T-cell (primary cell): ENCODE results near the gene AFP. TPM values are rescaled to one million over a fixed set of nuclear protein-coding genes. Genes with fewer than 3 reads are reported as not detected.
"Not testable (repeated sequence)": the region's sequence is repeated elsewhere in the genome, so short reads cannot be mapped to it uniquely, and the experiment has no call there.

Experiments
- ATAC-seq, 4 experiments: fragments of 200-7000 bp in 3 of 4; fragments of 150-1000 bp in 1 of 4; cut with Tn5 transposase; replicated peaks in 1 of 4; 1 replicate in 3 of 4; 2 replicates in 1 of 4; pipeline ENCODE4 v1.10.0; 2021; ENCODE audit warnings: moderate library complexity in 3 of 4, mild to moderate bottlenecking in 2 of 4, moderate number of reproducible peaks in 1 of 4
- CTCF ChIA-PET, 2 donors: fragments of 300-600 bp; sonication (Branson Sonifier 250); formaldehyde crosslinking; loops; one replicate each; lab custom pipeline; 2022; ENCODE audit warnings: antibody characterized with exemption in 2 of 2; lab: Charles Lee
- POLR2A ChIA-PET, 2 donors: fragments of 300-600 bp; sonication (Branson Sonifier 250); formaldehyde crosslinking; loops; one replicate each; lab custom pipeline; 2022; ENCODE audit warnings: antibody characterized with exemption in 2 of 2; lab: Charles Lee
- DNase-seq, 35 experiments: peaks; one replicate each; pipeline versions ENCODE4 v3.0.0 to v3.0.0-alpha.2; 2013 to 2023
- H3K27ac ChIP-seq: one replicate; pipeline ENCODE4 v1.5.1; 2013; ENCODE audit warnings: low read length
- H3K27me3 ChIP-seq, 2 experiments: replicated peaks in 1 of 2; 1 replicate in 1 of 2; 2 replicates in 1 of 2; pipeline versions ENCODE4 v1.6.1 to v1.7.0; 2013; ENCODE audit warnings: low read length in 1 of 2, mixed read lengths in 1 of 2; ENCODE audit not compliant: control insufficient read depth in 2 of 2, insufficient read depth in 2 of 2; ENCODE audit errors: extremely low read depth in 1 of 2
- H3K36me3 ChIP-seq, 2 donors: 1 replicate in 1 of 2; 2 replicates in 1 of 2; pipeline versions ENCODE4 v1.6.1 to v1.7.0; 2013; ENCODE audit warnings: low read length in 1 of 2; ENCODE audit not compliant: control insufficient read depth in 2 of 2, insufficient read depth in 1 of 2; ENCODE audit errors: extremely low read depth in 1 of 2
- H3K4me1 ChIP-seq, 2 experiments: 1 replicate in 1 of 2; 2 replicates in 1 of 2; pipeline versions ENCODE4 v1.6.1 to v1.7.0; 2013; ENCODE audit warnings: low read length in 2 of 2, mixed read lengths in 1 of 2; ENCODE audit not compliant: insufficient read depth in 2 of 2, control insufficient read depth in 1 of 2; ENCODE audit errors: extremely low read depth in 1 of 2
- H3K4me3 ChIP-seq, 2 donors: 1 replicate in 1 of 2; 2 replicates in 1 of 2; pipeline versions ENCODE4 v1.5.1 to v1.7.0; 2013; ENCODE audit warnings: mild to moderate bottlenecking in 2 of 2, low read length in 1 of 2, moderate library complexity in 1 of 2; ENCODE audit not compliant: control insufficient read depth in 1 of 2; ENCODE audit errors: extremely low read depth in 1 of 2
- H3K9me3 ChIP-seq: 2 replicates; pipeline ENCODE4 v1.7.0; 2013
- H3K27ac Mint-ChIP-seq, 2 donors: one replicate each; pipeline ENCODE4 v1.8.0; 2020 to 2021; ENCODE audit warnings: mild to moderate bottlenecking in 2 of 2, mixed read lengths in 2 of 2
- H3K27me3 Mint-ChIP-seq, 2 donors: one replicate each; pipeline ENCODE4 v1.8.0; 2021 to 2022; ENCODE audit warnings: mixed read lengths in 2 of 2
- H3K36me3 Mint-ChIP-seq: one replicate; pipeline ENCODE4 v1.8.0; 2021; ENCODE audit warnings: mixed read lengths
- H3K4me1 Mint-ChIP-seq, 3 donors: one replicate each; pipeline ENCODE4 v1.8.0; 2020 to 2022; ENCODE audit warnings: mixed read lengths in 3 of 3, mild to moderate bottlenecking in 1 of 3
- H3K4me3 Mint-ChIP-seq, 3 donors: one replicate each; pipeline ENCODE4 v1.8.0; 2020 to 2022; ENCODE audit warnings: mild to moderate bottlenecking in 3 of 3, mixed read lengths in 3 of 3, moderate library complexity in 3 of 3
- H3K9me3 Mint-ChIP-seq, 3 donors: one replicate each; pipeline ENCODE4 v1.8.0; 2020 to 2022; ENCODE audit warnings: mixed read lengths in 3 of 3
- WGBS: methylation state at CpG from one replicate; pipeline ENCODE4 v1.1.5; 2013; ENCODE audit warnings: missing lambda C conversion rate; ENCODE audit not compliant: insufficient coverage; 5-methylcytosine and 5-hydroxymethylcytosine counted together
- total RNA-seq, 35 experiments: library from RNA in 6 of 35; stranded (reverse) in 6 of 35; fragments of 120-200 nt in 1 of 35; gene quantifications; one replicate each; pipeline versions ENCODE4 v1.2.1 to v1.2.4 and lab custom pipeline; 2013 to 2026

Gene AFP
- total RNA-seq (1 to 10 TPM in 3 of 5 donors, not detected in 2; 1.6 to 3.6 (median 2.5) TPM), total RNA-seq (lab: John Stamatoyannopoulos, UW) (0 to 0.12 (median 0) reads per million in 29 experiments)
- 0.13 TPM for total RNA-seq (2013)

DNA sequence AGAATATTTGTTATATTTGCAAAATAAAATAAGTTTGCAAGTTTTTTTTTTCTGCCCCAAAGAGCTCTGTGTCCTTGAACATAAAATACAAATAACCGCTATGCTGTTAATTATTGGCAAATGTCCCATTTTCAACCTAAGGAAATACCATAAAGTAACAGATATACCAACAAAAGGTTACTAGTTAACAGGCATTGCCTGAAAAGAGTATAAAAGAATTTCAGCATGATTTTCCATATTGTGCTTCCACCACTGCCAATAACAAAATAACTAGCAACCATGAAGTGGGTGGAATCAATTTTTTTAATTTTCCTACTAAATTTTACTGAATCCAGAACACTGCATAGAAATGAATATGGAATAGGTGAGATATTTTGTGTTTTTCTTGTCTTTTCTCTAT lies at the start of gene AFP:
TSS of gene AFP (plus strand) at position 238 of the 400 bp plus-strand sequence. CDS start at position 280, 42 bp downstream.
- H3K9me3 ChIP-seq = no peaks in the 10 kb centered on the region
- H3K9me3 Mint-ChIP-seq = no peaks in the 10 kb centered on the region
- no peak within 1 kb of the TSS for H3K4me3 ChIP-seq
- H3K27ac Mint-ChIP-seq = no peak within 1 kb of the TSS
- H3K27ac ChIP-seq = no peak within 1 kb of the TSS
- DNase-seq (no peak), ATAC-seq (no peak)
- H3K4me1 Mint-ChIP-seq = no peaks in the 10 kb centered on the region
- H3K27me3 ChIP-seq = no peaks in the 10 kb centered on the region
- no peaks in the 10 kb centered on the region for H3K4me1 ChIP-seq
- WGBS = no CpG with 5 or more reads among the region's 1 CpG
- H3K4me3 Mint-ChIP-seq = no peak within 1 kb of the TSS
- no peaks in the 10 kb centered on the region for H3K36me3 ChIP-seq
- CTCF ChIA-PET = no interaction called here
- H3K27me3 Mint-ChIP-seq = peaks cover 3 to 9% of the 10 kb centered on the region in 2 donors
- no peaks in the 10 kb centered on the region for H3K36me3 Mint-ChIP-seq
- POLR2A ChIA-PET = no interaction called here

DNA sequence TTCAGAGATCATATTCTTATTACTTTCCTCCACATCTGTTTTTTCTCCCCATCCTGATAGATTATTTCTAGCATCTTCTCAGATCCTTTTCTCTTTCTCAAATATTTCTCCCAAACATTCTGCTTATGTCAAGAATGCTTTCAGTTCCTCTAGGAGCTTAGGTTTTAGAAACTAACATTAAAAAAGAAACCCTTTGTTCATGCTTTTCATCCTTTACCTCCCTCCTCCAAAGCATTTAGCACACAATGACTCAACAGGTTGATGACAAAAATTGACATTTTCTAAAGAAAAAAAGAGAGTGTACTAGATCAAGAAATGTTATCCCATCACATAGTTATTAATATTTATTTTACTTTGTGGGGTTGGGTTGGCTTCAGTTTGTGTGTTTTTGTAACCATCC lies 48.5 kb upstream of the AFP start:
- no peaks in the 10 kb centered on the region for H3K4me1 ChIP-seq
- H3K27ac Mint-ChIP-seq = no peak overlapping the region
- ATAC-seq (no peak), DNase-seq (no peak)
- POLR2A ChIA-PET = no interaction called here
- peaks cover 7 to 8% (median 7%) of the 10 kb centered on the region in 3 donors for H3K9me3 Mint-ChIP-seq
- no peaks in the 10 kb centered on the region for H3K9me3 ChIP-seq
- no peaks in the 10 kb centered on the region for H3K4me1 Mint-ChIP-seq
- H3K36me3 Mint-ChIP-seq = no peaks in the 10 kb centered on the region
- H3K27me3 ChIP-seq = no peaks in the 10 kb centered on the region
- no peak overlapping the region for H3K27ac ChIP-seq
- no peaks in the 10 kb centered on the region for H3K36me3 ChIP-seq
- CTCF ChIA-PET = no interaction called here
- H3K4me3 ChIP-seq = no peak overlapping the region
- H3K27me3 Mint-ChIP-seq = peaks cover 0 to 5% of the 10 kb centered on the region in 2 donors
- H3K4me3 Mint-ChIP-seq = no peak overlapping the region

DNA sequence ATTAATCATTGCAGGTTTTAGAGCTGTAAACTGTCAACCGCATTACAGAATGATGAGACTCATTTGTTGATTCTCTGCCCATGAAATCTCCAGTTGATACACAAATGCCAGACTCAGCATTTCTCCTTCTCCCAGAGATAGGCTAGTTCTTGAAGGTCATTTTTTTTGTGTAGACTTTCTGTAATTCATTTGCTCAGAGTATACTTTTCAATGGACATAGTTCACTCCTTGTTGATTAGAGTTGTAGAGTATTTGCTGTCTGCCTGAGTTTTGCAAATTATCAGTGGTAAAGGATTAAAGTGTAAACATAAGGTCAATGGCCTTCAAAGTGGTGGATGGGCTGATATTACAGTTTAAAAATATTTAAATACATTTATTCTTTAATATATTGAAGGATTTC lies 47.1 kb upstream of the AFP start:
- H3K9me3 Mint-ChIP-seq = peaks cover 7 to 8% (median 7%) of the 10 kb centered on the region in 3 donors
- Histone ChIP-seq H3K27me3 (no peaks in the 10 kb centered on the region), H3K4me3 (no peak overlapping the region), H3K36me3 (no peaks in the 10 kb centered on the region), H3K27ac (no peak overlapping the region), H3K9me3 (no peaks in the 10 kb centered on the region), H3K4me1 (no peaks in the 10 kb centered on the region)
- ChIA-PET POLR2A (no interaction called here), CTCF (no interaction called here)
- DNase-seq (no peak), ATAC-seq (no peak)
- WGBS = no CpG with 5 or more reads among the region's 1 CpG
- H3K36me3 Mint-ChIP-seq = no peaks in the 10 kb centered on the region
- H3K27ac Mint-ChIP-seq = no peak overlapping the region
- H3K27me3 Mint-ChIP-seq = peaks cover 0 to 5% of the 10 kb centered on the region in 2 donors
- H3K4me3 Mint-ChIP-seq = no peak overlapping the region
- H3K4me1 Mint-ChIP-seq = no peaks in the 10 kb centered on the region

DNA sequence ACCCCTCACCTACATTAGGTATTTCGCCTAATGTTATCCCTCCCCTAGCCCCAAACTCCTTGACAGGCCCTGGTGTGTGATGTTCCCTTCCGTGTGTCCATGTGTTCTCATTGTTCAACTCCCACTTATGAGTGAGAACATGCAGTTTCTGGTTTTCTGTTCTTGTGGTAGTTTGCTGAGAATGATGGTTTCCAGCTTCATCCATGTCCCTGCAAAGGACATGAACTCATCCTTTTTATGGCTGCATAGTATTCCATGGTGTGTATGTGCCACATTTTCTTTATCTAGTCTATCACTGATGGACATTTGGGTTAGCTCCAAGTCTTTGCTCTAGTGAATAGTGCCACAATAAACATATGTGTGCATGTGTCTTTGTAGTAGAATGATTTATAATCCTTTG lies 46.4 kb upstream of the AFP start:
- H3K27me3 Mint-ChIP-seq, H3K9me3 Mint-ChIP-seq, POLR2A ChIA-PET, DNase-seq, H3K4me3 Mint-ChIP-seq, H3K27ac ChIP-seq, ATAC-seq, H3K27ac Mint-ChIP-seq, H3K4me3 ChIP-seq, H3K36me3 ChIP-seq, H3K27me3 ChIP-seq, H3K9me3 ChIP-seq, H3K36me3 Mint-ChIP-seq, H3K4me1 Mint-ChIP-seq, CTCF ChIA-PET, H3K4me1 ChIP-seq: not testable (repeated sequence)
- no CpG with 5 or more reads among the region's 2 CpGs for WGBS

DNA sequence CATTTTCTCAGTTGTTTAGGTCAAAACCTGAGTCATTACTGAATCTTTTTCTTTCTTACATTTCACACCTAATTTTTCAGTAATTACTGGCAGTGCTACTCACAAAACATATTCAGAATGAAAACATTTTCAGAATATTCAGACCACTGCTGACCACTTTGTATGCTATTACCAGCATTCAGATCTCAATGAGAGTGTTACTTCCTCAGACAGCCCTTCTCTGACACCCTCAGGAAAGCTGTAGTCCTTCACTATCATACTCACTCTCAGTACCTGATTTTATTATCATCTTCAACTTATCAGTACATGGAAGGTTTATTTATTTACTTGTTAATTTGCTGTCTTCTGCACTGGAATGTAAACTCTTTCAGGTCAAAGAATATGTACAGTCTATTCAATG lies 44.2 kb upstream of the AFP start:
- no peak overlapping the region for H3K27ac Mint-ChIP-seq
- DNase-seq (no peak), ATAC-seq (no peak)
- H3K9me3 Mint-ChIP-seq = no peaks in the 10 kb centered on the region
- Histone ChIP-seq H3K9me3 (no peaks in the 10 kb centered on the region), H3K36me3 (no peaks in the 10 kb centered on the region), H3K4me1 (no peaks in the 10 kb centered on the region), H3K27me3 (no peaks in the 10 kb centered on the region), H3K27ac (no peak overlapping the region), H3K4me3 (no peak overlapping the region)
- peaks cover 4 to 5% of the 10 kb centered on the region in 2 donors for H3K27me3 Mint-ChIP-seq
- CTCF ChIA-PET = no interaction called here
- POLR2A ChIA-PET = no interaction called here
- H3K36me3 Mint-ChIP-seq = no peaks in the 10 kb centered on the region
- H3K4me1 Mint-ChIP-seq = no peaks in the 10 kb centered on the region
- H3K4me3 Mint-ChIP-seq = no peak overlapping the region

DNA sequence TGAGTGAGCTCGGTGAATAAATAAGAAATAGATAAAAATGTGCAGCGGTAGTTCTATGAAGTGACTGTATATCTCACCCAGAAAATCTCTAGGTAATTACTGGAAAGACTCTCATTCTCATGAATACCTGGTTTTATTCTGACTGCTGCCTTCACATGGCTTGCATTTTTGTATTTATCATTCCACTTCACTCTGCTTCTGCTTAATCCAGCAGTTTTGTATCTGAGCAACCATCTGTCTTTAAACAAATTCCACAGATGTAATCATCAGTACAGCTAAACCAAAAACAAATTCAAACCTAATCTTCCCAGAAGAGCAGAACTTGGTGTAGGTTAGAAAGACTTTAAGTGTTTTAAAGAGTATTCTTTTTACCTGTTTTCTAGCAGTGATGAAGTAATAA lies 43.1 kb upstream of the AFP start:
- Mint-ChIP-seq H3K4me3 (no peak overlapping the region), H3K27ac (no peak overlapping the region), H3K4me1 (no peaks in the 10 kb centered on the region), H3K36me3 (no peaks in the 10 kb centered on the region), H3K27me3 (peaks cover 8% of the 10 kb centered on the region in 2 donors), H3K9me3 (no peaks in the 10 kb centered on the region)
- WGBS = no CpG with 5 or more reads among the region's 2 CpGs
- no peaks in the 10 kb centered on the region for H3K4me1 ChIP-seq
- DNase-seq = no peak
- H3K4me3 ChIP-seq = no peak overlapping the region
- H3K36me3 ChIP-seq = no peaks in the 10 kb centered on the region
- ChIA-PET POLR2A (no interaction called here), CTCF (no interaction called here)
- H3K27me3 ChIP-seq = no peaks in the 10 kb centered on the region
- ATAC-seq = no peak
- no peaks in the 10 kb centered on the region for H3K9me3 ChIP-seq
- H3K27ac ChIP-seq = no peak overlapping the region

DNA sequence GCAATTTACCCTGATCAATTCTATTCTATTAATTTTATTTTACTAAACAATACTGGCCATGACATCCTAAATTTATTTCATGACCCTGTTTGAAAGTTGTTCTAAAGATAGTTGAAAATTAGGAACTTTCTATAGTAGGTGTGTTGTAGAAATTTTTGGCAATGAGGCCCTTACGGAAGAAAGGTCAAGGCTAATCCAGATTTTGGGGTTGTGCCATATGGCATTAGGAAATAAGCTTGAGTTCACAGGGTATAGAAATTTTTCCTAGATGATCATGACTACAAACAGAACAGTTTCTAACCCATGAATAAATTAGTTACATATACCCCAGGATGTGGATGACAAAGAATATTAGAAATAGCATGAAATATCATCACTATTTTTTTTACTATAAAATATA lies 39.7 kb upstream of the AFP start:
- Histone ChIP-seq H3K27me3 (no peaks in the 10 kb centered on the region), H3K4me3 (no peak overlapping the region), H3K9me3 (no peaks in the 10 kb centered on the region), H3K4me1 (no peaks in the 10 kb centered on the region), H3K36me3 (no peaks in the 10 kb centered on the region), H3K27ac (no peak overlapping the region)
- Mint-ChIP-seq H3K36me3 (no peaks in the 10 kb centered on the region), H3K9me3 (no peaks in the 10 kb centered on the region), H3K4me3 (no peak overlapping the region), H3K27me3 (peaks cover 8 to 9% of the 10 kb centered on the region in 2 donors), H3K27ac (no peak overlapping the region), H3K4me1 (no peaks in the 10 kb centered on the region)
- DNase-seq = no peak
- ChIA-PET CTCF (no interaction called here), POLR2A (no interaction called here)
- WGBS = no CpG with 5 or more reads among the region's 1 CpG
- ATAC-seq = no peak
